Activated T-helper 2 cell treated with anti-CD3 and anti-CD28 coated beads, Interferon-gamma antibody, Interleukin-2, Interleukin-4, amounts not matched to agents 10 μg/mL and 5 μg/mL and 100 μg/mL, durations not matched to agents 14 hours and 24 hours and 36 hours (primary cell): Measurements from ENCODE around the gene LBHD1. TPM values are rescaled to one million over a fixed set of nuclear protein-coding genes. Genes with fewer than 3 reads are reported as not detected.
A peak's percentile ranks its signal among the peaks of the same experiment; 100 is the strongest.

ENCODE experiments used
- DNase-seq: peaks from one replicate; pipeline ENCODE4 v3.0.0; 2021; ENCODE audit warnings: low spot score
- H3K27ac Mint-ChIP-seq: one replicate; pipeline ENCODE4 v1.8.0; 2021; ENCODE audit warnings: mixed read lengths
- H3K27me3 Mint-ChIP-seq: one replicate; pipeline ENCODE4 v1.8.0; 2021; ENCODE audit warnings: low read depth, mixed read lengths
- H3K36me3 Mint-ChIP-seq: one replicate; pipeline ENCODE4 v1.8.0; 2021; ENCODE audit warnings: low read depth, mixed read lengths
- H3K4me1 Mint-ChIP-seq: one replicate; pipeline ENCODE4 v1.8.0; 2021; ENCODE audit warnings: low read depth, mixed read lengths
- H3K4me3 Mint-ChIP-seq: one replicate; pipeline ENCODE4 v1.8.0; 2021; ENCODE audit warnings: low read depth, mild to moderate bottlenecking, moderate library complexity, mixed read lengths
- H3K9me3 Mint-ChIP-seq: one replicate; pipeline ENCODE4 v1.8.0; 2021; ENCODE audit warnings: mixed read lengths
- intact Hi-C: fragments of 100-400 bp; cut with micrococcal nuclease; formaldehyde crosslinking; loops from one replicate; pipeline ENCODE4 v1.15.1; 2023
- total RNA-seq: library from RNA; stranded (reverse); gene quantifications from 2 replicates; pipeline ENCODE4 v1.2.3, GENCODE V29; 2022

The LBHD1 gene
- total RNA-seq, result 21.4 and 21.7 TPM in 2 replicates

- Mint-ChIP-seq H3K27me3 (no peaks in the 10 kb centered on the region), H3K4me1 (peaks cover 31% of the 10 kb centered on the region), H3K4me3 (peak within 1 kb of the TSS; percentile 97), H3K36me3 (peaks cover 68% of the 10 kb centered on the region), H3K9me3 (no peaks in the 10 kb centered on the region), H3K27ac (peak within 1 kb of the TSS; percentile 96)
- DNase-seq, result peak; percentile 67
- intact Hi-C loops, result loop anchor here (1.0 to 5.0 kb wide), 7 partner anchors 7 to 181 kb away; partner anchors contain the start of genes GANAB, HNRNPUL2, INTS5 and MTA2
Observed at GRCh38 chr11:62671608-62672389, at the start of gene LBHD1, which contains the start of gene UQCC3. Gene LBHD1, minus strand, starts transcription at chr11:62672267. Its CDS starts 2,236 bp downstream, at chr11:62670031. Gene UQCC3, plus strand, starts transcription at chr11:62671673. Its CDS starts 73 bp downstream, at chr11:62671746.

- Mint-ChIP-seq H3K4me3 (no peak overlapping the region), H3K36me3 (peaks cover 95% of the 10 kb centered on the region), H3K27me3 (no peaks in the 10 kb centered on the region), H3K27ac (peak overlapping the region; percentile 38), H3K9me3 (no peaks in the 10 kb centered on the region), H3K4me1 (peaks cover 60% of the 10 kb centered on the region)
- DNase-seq, result no peak
- intact Hi-C loops, result no loop called here
Observed at GRCh38 chr11:62719302-62719978, 47.4 kb upstream of the LBHD1 start.

DNA sequence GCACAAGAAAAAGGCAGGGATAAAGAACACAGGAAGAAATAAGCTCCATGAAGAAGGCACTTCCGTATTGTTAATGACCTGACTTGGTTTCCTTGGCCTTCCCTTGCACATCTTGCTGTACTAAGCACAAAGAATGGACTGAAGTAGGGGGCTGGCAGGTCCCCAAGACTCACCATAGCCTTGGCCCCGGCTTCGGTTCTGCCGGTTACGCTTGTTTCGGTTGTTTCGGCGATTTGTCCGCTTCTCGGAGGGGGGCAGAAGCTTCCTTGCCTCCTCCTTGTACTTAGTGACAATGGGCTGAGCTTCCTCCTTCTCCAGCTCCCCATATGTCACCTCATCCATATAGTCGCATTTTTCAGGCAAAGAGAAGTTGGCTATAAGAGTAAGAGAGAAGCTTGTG, 44.7 kb upstream of the LBHD1 start:
- H3K4me3 Mint-ChIP-seq, result no peak overlapping the region
- H3K27me3 Mint-ChIP-seq, result no peaks in the 10 kb centered on the region
- intact Hi-C loops, result no loop called here
- no peak overlapping the region for H3K27ac Mint-ChIP-seq
- H3K4me1 Mint-ChIP-seq, result peaks cover 62% of the 10 kb centered on the region
- H3K36me3 Mint-ChIP-seq, result peaks cover 92% of the 10 kb centered on the region
- no peak for DNase-seq
- H3K9me3 Mint-ChIP-seq, result no peaks in the 10 kb centered on the region

DNA sequence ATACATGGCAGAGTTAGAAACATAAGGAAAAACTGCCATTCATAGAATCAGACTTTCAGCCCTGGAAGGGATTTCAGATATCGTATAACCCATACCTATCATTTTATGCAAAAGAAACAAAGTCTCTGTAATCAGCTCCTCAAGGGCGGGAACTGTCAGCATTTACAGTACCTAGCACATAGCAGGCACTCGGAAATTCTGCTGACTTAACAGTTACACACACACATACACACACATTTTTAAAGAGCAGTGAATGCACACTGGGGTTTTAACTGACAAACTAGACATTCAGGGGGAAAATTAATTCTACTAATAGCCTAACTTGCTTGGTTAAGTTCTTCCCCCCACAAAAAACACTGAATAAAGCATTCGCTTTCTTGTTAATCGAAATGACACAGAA, 44.1 kb upstream of the LBHD1 start:
- Mint-ChIP-seq H3K4me1 (peaks cover 57% of the 10 kb centered on the region), H3K9me3 (no peaks in the 10 kb centered on the region), H3K36me3 (peaks cover 91% of the 10 kb centered on the region), H3K4me3 (no peak overlapping the region), H3K27me3 (no peaks in the 10 kb centered on the region), H3K27ac (peak overlapping the region; percentile 5)
- intact Hi-C loops, result no loop called here
- no peak for DNase-seq

DNA sequence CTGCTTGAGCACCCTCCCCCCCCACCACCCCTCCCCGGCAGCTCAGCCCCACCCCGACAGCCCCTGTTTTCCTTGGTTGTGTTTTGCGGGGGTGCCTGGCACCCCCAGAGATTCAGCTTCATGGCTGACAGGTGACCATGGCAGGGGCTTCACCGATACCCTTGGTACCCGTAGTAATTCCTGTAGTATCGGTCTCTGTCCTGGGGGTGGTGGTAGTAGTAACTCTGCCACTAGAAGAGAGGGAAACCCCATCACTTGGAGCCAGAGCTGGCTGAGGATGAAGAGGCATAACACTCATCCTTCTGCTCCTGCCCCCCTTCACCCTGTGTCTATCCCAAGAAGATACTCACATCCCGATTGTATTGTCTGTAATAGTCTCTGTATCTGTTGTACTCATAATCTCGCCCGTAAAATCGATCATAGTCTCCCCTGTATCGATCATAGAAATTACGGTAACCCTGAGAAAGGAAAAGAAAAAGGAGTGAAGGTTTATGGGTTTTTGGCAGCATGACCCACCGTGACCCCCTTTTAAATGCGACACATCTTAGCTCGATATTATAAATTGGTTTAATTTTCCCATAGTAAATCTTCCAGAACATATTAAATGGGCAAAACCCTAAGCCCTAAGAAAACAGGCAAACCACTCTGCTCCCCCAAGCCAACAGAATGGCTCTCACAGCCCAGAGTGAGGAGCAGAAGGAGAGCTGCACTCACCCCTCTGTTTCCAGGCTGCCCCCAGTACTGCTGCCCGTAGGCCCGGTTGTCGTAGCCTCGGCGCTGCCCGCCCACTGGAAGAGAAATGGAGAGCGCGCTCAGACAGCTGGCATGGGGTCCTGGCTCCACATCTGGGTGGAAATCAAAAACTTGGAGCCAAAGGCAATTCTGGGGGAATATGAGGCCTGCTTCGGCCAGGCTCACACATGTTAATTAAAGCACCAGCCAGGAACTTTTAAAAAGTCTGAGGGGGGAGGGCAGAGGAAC, 43.4 kb upstream of the LBHD1 start:
- Mint-ChIP-seq H3K36me3 (peaks cover 90% of the 10 kb centered on the region), H3K27me3 (no peaks in the 10 kb centered on the region), H3K4me3 (no peak overlapping the region), H3K4me1 (peaks cover 56% of the 10 kb centered on the region), H3K27ac (peak overlapping the region; percentile 57), H3K9me3 (no peaks in the 10 kb centered on the region)
- no peak for DNase-seq
- intact Hi-C loops, result no loop called here

DNA sequence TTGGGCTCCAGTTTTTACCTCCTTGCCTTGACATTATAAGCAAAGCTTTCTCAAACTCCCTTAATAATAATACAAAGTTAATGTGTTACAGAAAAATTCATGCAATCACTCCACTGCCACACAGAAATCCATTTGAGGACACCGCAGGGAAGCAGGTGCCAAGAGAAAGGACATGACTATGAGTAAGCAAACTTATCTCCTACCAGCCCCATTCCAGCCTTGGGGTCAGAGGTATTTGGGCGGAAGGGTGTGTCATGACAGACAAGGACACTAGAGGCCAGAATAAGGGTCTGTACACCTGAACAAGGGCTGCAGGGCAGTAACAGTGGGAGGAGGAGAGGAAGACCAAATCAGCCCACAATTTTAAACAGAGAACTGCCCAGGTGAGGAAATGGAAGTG, 41.3 kb upstream of the LBHD1 start:
- intact Hi-C loops, result loop anchor here (2.0 kb wide), 1 partner anchor 43 kb away; the partner anchor contains the start of gene UQCC3

DNA sequence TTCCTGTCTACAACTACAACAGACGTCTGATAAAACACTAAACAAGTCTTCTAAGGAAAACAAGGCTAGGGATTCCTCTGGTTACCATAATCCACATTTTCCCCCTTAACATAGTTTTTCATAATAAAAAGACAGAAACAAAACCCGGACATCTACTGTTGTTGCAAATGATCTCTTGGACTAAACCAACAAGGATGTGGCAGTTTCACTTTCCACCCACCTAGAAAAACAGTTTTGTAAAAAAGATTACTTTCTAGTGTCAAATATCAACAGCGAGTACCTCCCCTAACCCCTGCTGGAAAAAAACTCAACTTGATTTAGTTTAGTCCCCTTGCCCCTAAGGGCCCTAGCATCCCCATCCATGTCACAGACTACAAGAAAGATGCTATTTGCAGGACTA, 40.8 kb upstream of the LBHD1 start:
- peak overlapping the region; percentile 87 for H3K27ac Mint-ChIP-seq
- DNase-seq, result no peak
- H3K4me1 Mint-ChIP-seq, result peaks cover 58% of the 10 kb centered on the region
- H3K4me3 Mint-ChIP-seq, result peak overlapping the region; percentile 27
- no peaks in the 10 kb centered on the region for H3K9me3 Mint-ChIP-seq
- H3K36me3 Mint-ChIP-seq, result peaks cover 74% of the 10 kb centered on the region
- intact Hi-C loops, result loop anchor here (2.0 kb wide), 1 partner anchor 42 kb away; the partner anchor contains the start of gene UQCC3
- no peaks in the 10 kb centered on the region for H3K27me3 Mint-ChIP-seq

More for the DNA sequence above, 41.3 kb upstream of the LBHD1 start:
- Mint-ChIP-seq H3K27ac (peak overlapping the region; percentile 87), H3K36me3 (peaks cover 78% of the 10 kb centered on the region), H3K27me3 (no peaks in the 10 kb centered on the region), H3K4me1 (peaks cover 57% of the 10 kb centered on the region), H3K9me3 (no peaks in the 10 kb centered on the region), H3K4me3 (peak overlapping the region; percentile 24)
- no peak for DNase-seq

DNA sequence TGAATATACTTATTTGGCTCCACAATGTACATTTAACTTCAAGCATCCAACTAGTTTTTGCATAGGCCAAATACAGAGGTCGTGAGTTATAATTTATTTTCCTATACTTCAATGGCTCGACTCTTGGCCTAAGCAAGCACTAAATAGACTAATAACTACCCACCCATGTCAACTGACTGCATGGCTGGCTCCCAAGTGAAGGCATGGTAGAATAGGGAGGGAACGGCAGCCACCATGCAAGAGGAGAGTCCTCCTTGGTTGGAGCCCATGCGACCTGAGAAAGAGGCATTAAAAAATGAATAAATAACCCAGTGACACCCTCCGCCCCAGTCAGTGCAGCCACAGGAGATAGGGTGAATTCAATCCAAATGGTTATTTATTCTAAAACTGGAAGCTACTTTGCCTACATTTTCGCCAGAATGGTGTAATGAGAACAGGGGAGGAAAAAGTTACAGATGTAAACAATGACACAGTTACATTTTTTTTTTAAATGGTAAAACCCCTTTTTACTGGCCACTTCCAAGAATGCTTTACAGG, 40.3 kb upstream of the LBHD1 start:
- Mint-ChIP-seq H3K4me3 (peak overlapping the region; percentile 27), H3K4me1 (peaks cover 58% of the 10 kb centered on the region), H3K27ac (peak overlapping the region; percentile 87), H3K9me3 (no peaks in the 10 kb centered on the region), H3K27me3 (no peaks in the 10 kb centered on the region), H3K36me3 (peaks cover 70% of the 10 kb centered on the region)
- intact Hi-C loops, result loop anchor here (2.0 kb wide), 1 partner anchor 42 kb away; the partner anchor contains the start of gene UQCC3
- DNase-seq, result no peak

DNA sequence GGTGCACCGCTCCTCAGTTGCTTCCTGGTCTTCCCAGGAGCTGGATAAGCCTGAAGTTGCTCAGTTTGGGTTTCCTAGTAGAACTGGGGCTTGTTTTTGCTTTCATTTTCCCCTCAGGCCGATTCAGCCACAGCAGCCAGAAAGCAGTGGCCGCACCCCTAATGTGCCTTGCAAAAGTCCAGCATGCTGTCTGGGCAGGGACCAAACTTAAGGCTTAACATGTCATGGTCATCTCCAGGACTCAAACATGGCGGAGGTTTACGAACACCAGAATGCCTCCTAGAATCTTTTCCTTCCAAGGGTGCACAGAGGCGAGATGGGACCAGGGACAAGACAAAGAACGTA, 37.9 kb upstream of the LBHD1 start:
- peak overlapping the region; percentile 88 for H3K27ac Mint-ChIP-seq
- peaks cover 60% of the 10 kb centered on the region for H3K4me1 Mint-ChIP-seq
- H3K36me3 Mint-ChIP-seq, result peaks cover 51% of the 10 kb centered on the region
- H3K9me3 Mint-ChIP-seq, result no peaks in the 10 kb centered on the region
- H3K27me3 Mint-ChIP-seq, result no peaks in the 10 kb centered on the region
- intact Hi-C loops, result no loop called here
- no peak for DNase-seq
- peak overlapping the region; percentile 82 for H3K4me3 Mint-ChIP-seq

- Mint-ChIP-seq H3K4me1 (peaks cover 56% of the 10 kb centered on the region), H3K27ac (peak overlapping the region; percentile 88), H3K36me3 (peaks cover 51% of the 10 kb centered on the region), H3K4me3 (peak overlapping the region; percentile 82), H3K9me3 (no peaks in the 10 kb centered on the region), H3K27me3 (no peaks in the 10 kb centered on the region)
- DNase-seq, result peak; percentile 94
- intact Hi-C loops, result loop anchor here (1.0 to 5.0 kb wide), 6 partner anchors 18 to 172 kb away; partner anchors contain the start of genes GANAB, HNRNPUL2, STX5 and TAF6L
Observed at GRCh38 chr11:62709247-62710000, 37.4 kb upstream of the LBHD1 start.

GRCh38 chr11:62708793-62709192, 36.7 kb upstream of the LBHD1 start:
- Mint-ChIP-seq H3K4me1 (peaks cover 51% of the 10 kb centered on the region), H3K4me3 (peak overlapping the region; percentile 82), H3K9me3 (no peaks in the 10 kb centered on the region), H3K27me3 (no peaks in the 10 kb centered on the region), H3K27ac (peak overlapping the region; percentile 88), H3K36me3 (peaks cover 45% of the 10 kb centered on the region)
- DNase-seq, result peak; percentile 36
- intact Hi-C loops, result loop anchor here (1.0 to 5.0 kb wide), 6 partner anchors 19 to 173 kb away; partner anchors contain the start of genes GANAB, HNRNPUL2, STX5 and TAF6L
